HAP-1 (cell line): ENCODE results near the gene MAP7D3.

ENCODE experiments used
- DNase-seq, 2 experiments: peaks; one replicate each; pipeline ENCODE4 v3.0.0-alpha.2; 2016 to 2020; ENCODE audit warnings: low spot score in 2 of 2
- H3K27me3 ChIP-seq: fragments of 250-450 bp; sonication (Bioruptor Pico); 2 replicates; pipeline ENCODE4 v1.5.1; 2020; ENCODE audit warnings: low read depth, mild to moderate bottlenecking, moderate library complexity
- H3K36me3 ChIP-seq: fragments of 250-450 bp; sonication (Bioruptor Pico); replicated peaks from 2 replicates; pipeline ENCODE4 v1.5.1; 2020; ENCODE audit warnings: mild to moderate bottlenecking
- H3K4me1 ChIP-seq: fragments of 250-450 bp; sonication (Bioruptor Pico); 2 replicates; pipeline ENCODE4 v1.5.1; 2020; ENCODE audit warnings: mild to moderate bottlenecking
- H3K4me3 ChIP-seq: fragments of 250-450 bp; sonication (Bioruptor Pico); 2 replicates; pipeline ENCODE4 v1.5.1; 2020; ENCODE audit warnings: mild to moderate bottlenecking, moderate library complexity
- H3K9me3 ChIP-seq: fragments of 250-450 bp; sonication (Bioruptor Pico); 2 replicates; pipeline ENCODE4 v1.5.1; 2020; ENCODE audit warnings: mild to moderate bottlenecking, moderate library complexity
- in situ Hi-C: fragments of 300-500 bp; cut with MboI; formaldehyde crosslinking; loops from 3 replicates; pipeline ENCODE4 v1.14.3; 2020; ENCODE audit warnings: low sequenced_read_pairs, inconsistent platforms, mixed read lengths

MAP7D3 gene

DNA sequence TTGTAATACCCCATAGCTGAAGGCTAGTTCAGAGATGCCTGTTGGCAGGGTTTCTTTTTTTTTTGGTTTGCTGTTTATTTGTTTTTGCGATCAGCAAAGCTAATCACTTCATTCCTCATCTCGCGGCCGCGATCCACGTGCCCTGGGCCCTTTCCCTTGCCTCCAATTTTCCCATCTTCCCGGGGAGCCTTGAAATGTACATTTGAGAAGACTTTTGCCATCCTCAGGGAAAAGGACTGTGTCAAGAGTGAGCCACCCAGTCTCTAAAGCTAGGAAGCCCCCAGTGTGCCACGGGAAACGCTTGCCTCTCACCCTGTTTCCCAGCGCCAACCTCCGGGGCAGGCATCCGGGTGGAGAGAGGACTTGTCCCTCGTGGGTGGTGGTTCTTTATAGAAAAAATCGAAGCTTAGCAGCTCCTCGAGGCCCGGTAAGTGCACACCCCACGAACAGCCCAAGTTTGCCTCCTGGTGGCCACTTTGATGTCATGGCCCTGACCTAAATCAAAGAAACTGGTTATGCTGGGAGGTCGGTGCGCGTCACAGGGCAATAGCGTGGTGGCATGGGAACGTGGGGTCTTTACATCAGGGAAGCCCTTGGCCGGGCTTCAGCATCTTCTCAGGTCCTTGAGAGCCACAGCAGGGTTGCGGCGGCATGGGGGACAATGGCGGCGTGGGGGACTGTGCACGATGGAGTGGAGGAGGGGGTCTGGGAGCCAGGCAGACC, 42.0 kb downstream of the MAP7D3 start:
- H3K27me3 ChIP-seq = no peaks in the 10 kb centered on the region
- no peaks in the 10 kb centered on the region for H3K9me3 ChIP-seq
- H3K4me1 ChIP-seq = peaks cover 3% of the 10 kb centered on the region
- peak; percentile 25 to 65 for DNase-seq
- in situ Hi-C loops = loop anchor here (25.0 kb wide), 2 partner anchors 172 to 478 kb away; no protein-coding TSS in a partner anchor
- H3K4me3 ChIP-seq = no peak overlapping the region
- peaks cover 43% of the 10 kb centered on the region for H3K36me3 ChIP-seq

DNA sequence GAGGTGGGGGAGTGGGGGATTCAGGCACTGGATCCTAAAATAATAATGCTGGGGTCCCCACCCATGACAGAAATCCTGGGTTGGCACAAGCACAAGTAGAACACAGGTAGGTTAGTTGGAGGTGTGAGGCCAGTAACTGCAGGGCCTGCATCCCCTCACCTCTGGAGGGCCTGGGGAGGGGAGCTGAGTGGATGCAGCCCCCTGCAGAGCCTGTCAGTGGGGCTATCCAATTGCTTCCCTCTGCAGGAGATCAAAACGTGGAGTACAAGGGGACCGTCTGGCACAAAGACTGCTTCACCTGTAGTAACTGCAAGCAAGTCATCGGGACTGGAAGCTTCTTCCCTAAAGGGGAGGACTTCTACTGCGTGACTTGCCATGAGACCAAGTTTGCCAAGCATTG, 43.7 kb downstream of the MAP7D3 start:
- DNase-seq = no peak
- peaks cover 39% of the 10 kb centered on the region for H3K36me3 ChIP-seq
- H3K4me1 ChIP-seq = peaks cover 2% of the 10 kb centered on the region; the same call in 1 of the 2 replicates
- H3K4me3 ChIP-seq = no peak overlapping the region
- H3K9me3 ChIP-seq = no peaks in the 10 kb centered on the region
- H3K27me3 ChIP-seq = no peaks in the 10 kb centered on the region
- in situ Hi-C loops = loop anchor here (25.0 kb wide), 2 partner anchors 170 to 480 kb away; no protein-coding TSS in a partner anchor

- in situ Hi-C loops = loop anchor here (25.0 kb wide), 2 partner anchors 170 to 480 kb away; no protein-coding TSS in a partner anchor
- Histone ChIP-seq H3K27me3 (no peaks in the 10 kb centered on the region), H3K9me3 (no peaks in the 10 kb centered on the region), H3K4me1 (peaks cover 2% of the 10 kb centered on the region; the same call in 1 of the 2 replicates), H3K4me3 (no peak overlapping the region), H3K36me3 (peaks cover 36% of the 10 kb centered on the region)
- no peak for DNase-seq
These were observed 44.3 kb downstream of the MAP7D3 start for GRCh38 chrX:136206916-136207315.

DNA sequence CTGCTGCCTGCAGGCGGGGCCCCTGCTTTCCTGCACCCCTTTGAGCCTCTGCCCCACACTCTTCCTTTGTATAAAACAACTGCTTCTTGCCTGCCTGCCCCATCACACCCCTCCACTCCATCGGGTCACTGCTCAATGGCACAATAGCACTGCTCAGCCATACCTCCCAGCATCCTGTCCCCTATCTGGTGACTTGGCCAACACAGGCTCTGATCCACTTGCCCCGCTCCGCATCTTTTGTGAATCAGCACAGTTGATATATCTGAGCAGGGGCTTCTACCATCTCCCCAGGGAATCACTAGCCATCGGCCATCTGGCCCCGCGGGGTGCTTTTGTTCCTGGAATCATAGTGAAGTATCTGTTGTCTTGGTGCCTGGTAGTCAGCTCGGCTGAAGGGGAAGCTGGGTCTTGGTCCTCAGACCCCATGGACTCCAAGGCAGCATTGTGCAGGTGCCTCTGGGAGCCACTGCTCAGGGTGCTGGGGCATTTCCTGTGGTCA, 45.3 kb downstream of the MAP7D3 start:
- no peak overlapping the region for H3K4me3 ChIP-seq
- no peaks in the 10 kb centered on the region for H3K27me3 ChIP-seq
- no peak for DNase-seq
- in situ Hi-C loops = loop anchor here (25.0 kb wide), 2 partner anchors 169 to 481 kb away; no protein-coding TSS in a partner anchor
- H3K9me3 ChIP-seq = no peaks in the 10 kb centered on the region
- peaks cover 2% of the 10 kb centered on the region; the same call in 1 of the 2 replicates for H3K4me1 ChIP-seq
- H3K36me3 ChIP-seq = peaks cover 31% of the 10 kb centered on the region

GRCh38 chrX:136204571-136204970, 46.6 kb downstream of the MAP7D3 start:
- peaks cover 22% of the 10 kb centered on the region for H3K36me3 ChIP-seq
- no peaks in the 10 kb centered on the region for H3K27me3 ChIP-seq
- peak in 1 of 2 experiments; percentile 53 for DNase-seq
- in situ Hi-C loops = loop anchor here (25.0 kb wide), 2 partner anchors 167 to 483 kb away; no protein-coding TSS in a partner anchor
- no peak overlapping the region for H3K4me3 ChIP-seq
- peaks cover 10% of the 10 kb centered on the region for H3K4me1 ChIP-seq
- H3K9me3 ChIP-seq = no peaks in the 10 kb centered on the region

DNA sequence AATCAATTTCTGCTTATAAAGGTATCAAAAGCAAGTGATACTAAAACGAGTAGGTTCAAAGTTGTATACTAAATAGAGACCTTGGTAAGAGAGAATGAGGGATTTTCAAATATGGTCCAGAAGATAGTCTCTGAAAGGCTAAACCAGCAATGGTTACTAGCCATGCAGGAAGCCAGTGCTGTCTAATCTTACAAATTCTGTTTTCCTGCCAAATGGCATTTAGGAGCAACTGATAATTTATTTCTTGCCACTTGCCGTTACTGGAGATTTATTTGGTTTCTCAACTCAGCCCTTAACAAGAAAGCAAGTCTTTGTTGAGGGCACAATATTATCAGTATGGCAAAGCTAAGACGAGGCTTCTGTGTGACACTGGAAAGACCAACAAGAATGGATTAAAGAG, 47.2 kb downstream of the MAP7D3 start:
- in situ Hi-C loops = loop anchor here (25.0 kb wide), 2 partner anchors 167 to 483 kb away; no protein-coding TSS in a partner anchor
- H3K27me3 ChIP-seq = no peaks in the 10 kb centered on the region
- H3K9me3 ChIP-seq = no peaks in the 10 kb centered on the region
- no peak overlapping the region for H3K4me3 ChIP-seq
- DNase-seq = no peak
- peaks cover 16% of the 10 kb centered on the region for H3K36me3 ChIP-seq
- H3K4me1 ChIP-seq = peaks cover 16% of the 10 kb centered on the region

GRCh38 chrX:136203438-136203837, 47.8 kb downstream of the MAP7D3 start:
- in situ Hi-C loops = loop anchor here (25.0 kb wide), 2 partner anchors 166 to 484 kb away; no protein-coding TSS in a partner anchor
- peaks cover 17% of the 10 kb centered on the region for H3K4me1 ChIP-seq

GRCh38 chrX:136202889-136203288, 48.3 kb downstream of the MAP7D3 start:
- Histone ChIP-seq H3K4me1 (peaks cover 17% of the 10 kb centered on the region), H3K9me3 (no peaks in the 10 kb centered on the region), H3K36me3 (peaks cover 9% of the 10 kb centered on the region), H3K27me3 (no peaks in the 10 kb centered on the region), H3K4me3 (no peak overlapping the region)
- DNase-seq = no peak
- in situ Hi-C loops = loop anchor here (25.0 kb wide), 2 partner anchors 166 to 484 kb away; no protein-coding TSS in a partner anchor

More at GRCh38 chrX:136203438-136203837, 47.8 kb downstream of the MAP7D3 start:
- Histone ChIP-seq H3K9me3 (no peaks in the 10 kb centered on the region), H3K27me3 (no peaks in the 10 kb centered on the region), H3K4me3 (no peak overlapping the region), H3K36me3 (peaks cover 14% of the 10 kb centered on the region)
- DNase-seq = no peak

GRCh38 chrX:136201601-136202000, 49.6 kb downstream of the MAP7D3 start:
- peaks cover 23% of the 10 kb centered on the region for H3K4me1 ChIP-seq
- no peaks in the 10 kb centered on the region for H3K27me3 ChIP-seq
- in situ Hi-C loops = loop anchor here (25.0 kb wide), 2 partner anchors 164 to 486 kb away; no protein-coding TSS in a partner anchor
- no peaks in the 10 kb centered on the region for H3K9me3 ChIP-seq
- no peak for DNase-seq
- no peak overlapping the region for H3K4me3 ChIP-seq
- H3K36me3 ChIP-seq = no peaks in the 10 kb centered on the region; the same call in 1 of the 2 replicates

GRCh38 chrX:136200466-136200865, 50.7 kb downstream of the MAP7D3 start:
- Histone ChIP-seq H3K27me3 (no peaks in the 10 kb centered on the region), H3K4me1 (peaks cover 28% of the 10 kb centered on the region), H3K36me3 (no peaks in the 10 kb centered on the region), H3K9me3 (no peaks in the 10 kb centered on the region), H3K4me3 (no peak overlapping the region)
- peak in 1 of 2 experiments; percentile 40 for DNase-seq
- in situ Hi-C loops = loop anchor here (25.0 kb wide), 2 partner anchors 163 to 487 kb away; no protein-coding TSS in a partner anchor

DNA sequence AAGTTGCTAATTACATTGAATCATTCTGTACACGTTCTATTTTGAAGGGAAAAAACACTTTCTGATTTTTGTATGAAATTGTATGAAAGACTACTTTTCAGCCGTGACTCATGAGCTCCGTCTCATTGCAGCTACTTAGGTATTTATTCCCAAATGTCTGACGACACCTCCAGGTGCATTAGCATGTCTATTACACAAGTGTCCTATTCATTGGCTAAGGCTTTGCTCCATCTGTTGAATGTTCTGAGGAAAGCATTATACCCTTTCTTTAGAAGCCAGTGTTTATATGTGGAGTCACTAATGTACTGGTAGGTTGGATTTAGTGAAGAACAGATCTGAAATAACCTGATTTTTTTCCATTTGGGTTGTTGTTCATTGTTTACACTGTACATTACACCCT, 51.8 kb downstream of the MAP7D3 start:
- peak; percentile 40 to 88 for DNase-seq
- Histone ChIP-seq H3K36me3 (no peaks in the 10 kb centered on the region), H3K4me3 (no peak overlapping the region), H3K27me3 (no peaks in the 10 kb centered on the region), H3K9me3 (no peaks in the 10 kb centered on the region), H3K4me1 (peaks cover 27% of the 10 kb centered on the region)
- in situ Hi-C loops = no loop called here

DNA sequence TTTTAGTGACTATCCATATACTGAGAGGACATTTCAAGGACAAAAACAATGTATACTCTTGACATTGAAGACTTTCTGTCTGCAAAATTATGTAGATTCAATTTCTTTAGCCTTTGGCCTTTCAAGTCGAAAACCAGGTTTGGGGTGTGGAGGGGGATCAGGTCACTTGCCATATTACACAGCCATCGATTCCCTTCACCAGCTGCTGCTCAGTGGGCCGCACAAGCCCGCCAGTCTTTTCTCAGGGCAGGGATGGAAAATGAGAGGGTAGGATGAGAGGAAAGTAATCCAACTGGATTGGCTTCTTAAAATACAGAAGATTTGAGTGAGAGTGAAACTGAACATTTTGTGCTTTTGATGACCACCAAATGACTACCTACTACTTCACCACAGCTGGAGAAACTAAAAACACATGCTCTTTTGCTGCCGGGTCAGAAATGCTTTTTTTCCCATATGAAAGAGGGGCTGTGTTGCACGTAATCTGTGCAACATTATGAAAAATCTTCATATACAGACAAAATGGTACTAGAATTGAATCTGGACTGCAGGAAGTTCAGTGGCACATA, 52.4 kb downstream of the MAP7D3 start:
- Histone ChIP-seq H3K27me3 (no peaks in the 10 kb centered on the region), H3K36me3 (no peaks in the 10 kb centered on the region), H3K9me3 (no peaks in the 10 kb centered on the region), H3K4me1 (peaks cover 26% of the 10 kb centered on the region), H3K4me3 (no peak overlapping the region)
- no peak for DNase-seq
- in situ Hi-C loops = no loop called here

DNA sequence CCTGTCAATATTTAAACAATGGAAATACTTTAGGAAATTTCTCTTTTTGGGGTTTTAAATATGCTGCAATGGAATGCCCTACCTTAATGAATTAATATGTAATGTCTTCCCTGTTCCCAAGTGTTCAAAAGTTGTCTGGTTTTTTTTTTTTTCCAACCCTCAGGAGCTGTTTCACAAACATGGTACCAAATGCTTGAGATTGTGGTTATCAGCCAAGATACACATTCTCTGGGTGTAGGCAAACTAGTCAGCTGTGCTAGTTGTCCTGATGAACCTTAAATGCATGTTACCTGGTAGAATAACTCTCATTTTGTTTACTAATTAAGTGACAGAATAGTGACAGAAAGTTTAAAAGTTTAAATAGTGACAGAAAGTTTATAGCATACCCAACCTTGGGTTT, 53.2 kb downstream of the MAP7D3 start:
- no peak for DNase-seq
- Histone ChIP-seq H3K36me3 (no peaks in the 10 kb centered on the region), H3K9me3 (no peaks in the 10 kb centered on the region), H3K27me3 (no peaks in the 10 kb centered on the region), H3K4me3 (no peak overlapping the region), H3K4me1 (peaks cover 26% of the 10 kb centered on the region)
- in situ Hi-C loops = no loop called here
